Hematopoietic multipotent progenitor cell treated with erythropoietin and hydrocortisone succinate and interleukin-3 and kit ligand, for 4 days (in vitro differentiated cells): ENCODE data around the gene WDR6.

Source experiments
- DNase-seq: peaks from one replicate; pipeline ENCODE4 v3.0.0-alpha.2; 2015

Gene WDR6

GRCh38 chr3:49016414-49017228, 9.4 kb downstream of the WDR6 start:
- no peak for DNase-seq

GRCh38 chr3:49017229-49017970, 10.2 kb downstream of the WDR6 start:
- peak; percentile 55 for DNase-seq

GRCh38 chr3:49017971-49018706, 10.9 kb downstream of the WDR6 start, which contains the start of gene DALRD3:
Gene DALRD3 (minus strand): TSS chr3:49018580. CDS start chr3:49018564, 16 bp downstream.
- DNase-seq = peak; percentile 89

GRCh38 chr3:49018707-49019006, 11.5 kb downstream of the WDR6 start:
- no peak for DNase-seq

GRCh38 chr3:49019941-49020329, 12.7 kb downstream of the WDR6 start:
- no peak for DNase-seq

GRCh38 chr3:49020330-49021212, 13.4 kb downstream of the WDR6 start:
- peak; percentile 69 for DNase-seq

- peak; percentile 100 for DNase-seq
Observed at GRCh38 chr3:49021213-49021812, 14.1 kb downstream of the WDR6 start.

- peak; percentile 96 for DNase-seq
Observed at GRCh38 chr3:49021813-49022687, 14.9 kb downstream of the WDR6 start, which contains the start of gene NDUFAF3. Gene NDUFAF3 (plus strand): TSS chr3:49022121. CDS start chr3:49022145, 24 bp downstream.

GRCh38 chr3:49022688-49023171, 15.5 kb downstream of the WDR6 start:
- DNase-seq = peak; percentile 54

GRCh38 chr3:49023775-49024174, 16.6 kb downstream of the WDR6 start:
- no peak for DNase-seq

- DNase-seq = no peak
Observed at GRCh38 chr3:49024449-49024848, 17.3 kb downstream of the WDR6 start.

GRCh38 chr3:49025005-49025792, 18.0 kb downstream of the WDR6 start:
- peak; percentile 97 for DNase-seq

GRCh38 chr3:49025793-49026520, 18.8 kb downstream of the WDR6 start:
- DNase-seq = no peak

GRCh38 chr3:49026536-49026935, 19.3 kb downstream of the WDR6 start:
- no peak for DNase-seq

GRCh38 chr3:49027634-49028033, 20.4 kb downstream of the WDR6 start:
- DNase-seq = no peak

GRCh38 chr3:49028298-49028672, 21.1 kb downstream of the WDR6 start:
- DNase-seq = no peak

GRCh38 chr3:49028673-49029562, 21.7 kb downstream of the WDR6 start, which contains the start of gene IMPDH2:
Gene IMPDH2 (minus strand): TSS chr3:49029398. CDS start chr3:49029350, 48 bp downstream.
- peak; percentile 97 for DNase-seq

GRCh38 chr3:49029563-49029884, 22.3 kb downstream of the WDR6 start:
- no peak for DNase-seq
